GM10248 (cell line): ENCODE results near the gene ANTXRL.
"Not testable (repeated sequence)": the region's sequence is repeated elsewhere in the genome, so short reads cannot be mapped to it uniquely, and the experiment has no call there.

Experiments
- CTCF ChIA-PET: fragments of 300-600 bp; sonication (Branson Sonifier 250); formaldehyde crosslinking; extraction: SDS; loops from one replicate; lab custom pipeline; 2021; ENCODE audit warnings: antibody characterized with exemption; lab: Yijun Ruan, JAX
- POLR2A ChIA-PET: fragments of 350-650 bp; sonication (Branson Sonifier 250); formaldehyde crosslinking; extraction: SDS; loops from one replicate; lab custom pipeline; 2020; ENCODE audit warnings: antibody characterized with exemption; lab: Yijun Ruan, JAX
- DNase-seq: peaks from one replicate; pipeline ENCODE4 v3.0.0; 2012; ENCODE audit errors: extremely low spot score
- TF ChIP-seq, protein P1 (sequence below): IDR thresholded peaks from 2 replicates; pipeline ENCODE4 v1.5.1; 2012; ENCODE audit warnings: mild to moderate bottlenecking, low read depth; ENCODE audit errors: extremely low read depth, missing control alignments, control extremely low read depth

Gene ANTXRL

DNA sequence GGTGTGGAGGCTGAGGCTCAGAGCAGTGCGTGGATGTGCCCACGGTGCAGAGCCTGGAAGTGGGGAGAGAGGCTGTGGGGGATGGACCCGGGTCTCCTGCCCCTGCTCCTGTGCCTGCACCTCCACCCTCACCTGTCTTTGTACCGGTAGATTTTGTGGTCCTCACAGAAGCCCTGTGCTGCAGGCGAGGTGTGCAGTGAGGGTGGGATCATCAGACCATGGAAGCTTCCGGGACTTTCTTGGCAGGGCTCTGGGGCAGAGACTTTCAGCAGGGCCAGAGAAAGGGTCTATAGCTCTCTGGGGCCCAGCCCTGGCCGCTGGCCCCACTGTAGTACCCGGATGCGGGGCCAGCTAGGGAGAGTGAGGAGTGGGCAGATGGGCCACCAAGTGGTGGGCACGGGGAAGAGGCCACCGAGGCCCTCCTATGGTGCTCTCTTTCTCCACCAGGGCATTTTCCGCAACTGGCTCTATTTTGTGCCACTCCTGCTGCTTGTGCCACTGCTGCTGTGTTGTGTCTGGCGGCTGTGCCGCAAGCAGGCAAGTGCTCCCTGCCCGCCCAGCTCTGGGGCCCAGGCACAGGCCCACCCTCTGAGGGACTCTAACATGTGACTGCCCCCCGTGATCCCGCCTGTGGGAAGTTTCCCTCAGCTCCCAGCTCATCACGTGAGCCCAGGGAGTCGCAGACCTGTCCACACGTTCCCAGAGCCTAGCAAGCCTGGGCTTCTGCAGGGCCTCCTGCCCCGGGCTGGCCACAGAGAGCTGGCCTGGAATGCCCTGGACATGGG, 22.1 kb downstream of the ANTXRL start:
- CTCF ChIA-PET, result interaction anchor here (1.3 to 1.7 kb wide), 2 partner anchors 17 to 20 kb away, joined by 3 read pairs; no protein-coding TSS in a partner anchor
- no peak for DNase-seq
- TF ChIP-seq, protein P1, sequence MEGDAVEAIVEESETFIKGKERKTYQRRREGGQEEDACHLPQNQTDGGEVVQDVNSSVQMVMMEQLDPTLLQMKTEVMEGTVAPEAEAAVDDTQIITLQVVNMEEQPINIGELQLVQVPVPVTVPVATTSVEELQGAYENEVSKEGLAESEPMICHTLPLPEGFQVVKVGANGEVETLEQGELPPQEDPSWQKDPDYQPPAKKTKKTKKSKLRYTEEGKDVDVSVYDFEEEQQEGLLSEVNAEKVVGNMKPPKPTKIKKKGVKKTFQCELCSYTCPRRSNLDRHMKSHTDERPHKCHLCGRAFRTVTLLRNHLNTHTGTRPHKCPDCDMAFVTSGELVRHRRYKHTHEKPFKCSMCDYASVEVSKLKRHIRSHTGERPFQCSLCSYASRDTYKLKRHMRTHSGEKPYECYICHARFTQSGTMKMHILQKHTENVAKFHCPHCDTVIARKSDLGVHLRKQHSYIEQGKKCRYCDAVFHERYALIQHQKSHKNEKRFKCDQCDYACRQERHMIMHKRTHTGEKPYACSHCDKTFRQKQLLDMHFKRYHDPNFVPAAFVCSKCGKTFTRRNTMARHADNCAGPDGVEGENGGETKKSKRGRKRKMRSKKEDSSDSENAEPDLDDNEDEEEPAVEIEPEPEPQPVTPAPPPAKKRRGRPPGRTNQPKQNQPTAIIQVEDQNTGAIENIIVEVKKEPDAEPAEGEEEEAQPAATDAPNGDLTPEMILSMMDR, result no peak
- POLR2A ChIA-PET, result no interaction called here

DNA sequence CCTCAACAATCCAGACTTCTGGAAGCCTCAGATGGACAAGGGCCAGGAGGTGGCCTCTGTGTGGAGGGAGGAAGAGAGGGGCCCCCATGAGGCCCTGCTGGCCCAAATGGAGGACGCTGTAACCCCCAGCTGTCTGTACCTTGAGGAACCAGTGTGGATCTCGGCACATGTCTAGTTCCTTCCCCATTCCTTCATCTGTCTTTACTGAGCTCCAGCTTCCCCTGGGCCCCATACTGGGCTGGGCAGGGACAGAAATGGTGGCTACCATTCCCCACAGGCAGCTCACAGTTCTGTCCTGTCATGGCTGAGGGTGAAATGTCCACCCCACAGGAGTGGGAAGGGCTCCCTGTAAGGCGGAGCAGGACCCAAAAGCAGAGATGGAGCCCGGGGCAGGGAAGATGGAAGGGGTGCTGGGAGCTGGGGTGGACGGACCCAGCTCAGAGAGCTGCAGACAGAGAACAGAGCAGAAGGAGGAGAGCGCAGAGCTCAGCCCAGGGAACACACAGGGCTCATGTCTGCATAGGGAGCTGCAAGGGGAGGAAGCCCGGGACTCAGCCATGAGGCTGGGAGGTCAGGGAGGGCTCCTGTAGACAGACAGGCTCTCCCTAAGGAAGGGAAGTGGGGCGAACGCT, 22.8 kb downstream of the ANTXRL start:
- ChIA-PET CTCF (interaction anchor here (1.7 kb wide), 1 partner anchor 19 kb away, joined by 3 read pairs; no protein-coding TSS in a partner anchor), POLR2A (no interaction called here)
- TF ChIP-seq, protein P1, result no peak
- no peak for DNase-seq

DNA sequence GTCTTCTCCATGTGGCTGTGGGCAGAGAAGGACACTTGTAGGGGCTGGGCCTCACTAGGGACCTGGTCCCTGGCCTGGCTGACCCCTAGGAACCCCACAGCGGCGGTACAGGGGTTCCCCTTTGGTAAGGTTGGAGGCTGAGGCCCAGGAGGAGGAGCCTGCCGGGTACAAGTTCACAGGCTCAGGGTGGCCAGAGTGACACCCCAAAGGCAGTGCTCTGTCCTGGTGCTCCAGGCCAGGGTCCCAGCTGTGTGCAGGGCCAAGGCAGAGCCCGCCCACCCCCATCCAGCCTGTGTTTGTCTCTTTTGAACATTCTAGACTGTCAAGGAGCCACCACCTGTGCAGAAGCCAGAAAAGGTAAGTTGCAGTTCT, 23.3 kb downstream of the ANTXRL start:
- ChIA-PET CTCF (no interaction called here), POLR2A (no interaction called here)
- no peak for DNase-seq
- TF ChIP-seq, protein P1, result no peak

DNA sequence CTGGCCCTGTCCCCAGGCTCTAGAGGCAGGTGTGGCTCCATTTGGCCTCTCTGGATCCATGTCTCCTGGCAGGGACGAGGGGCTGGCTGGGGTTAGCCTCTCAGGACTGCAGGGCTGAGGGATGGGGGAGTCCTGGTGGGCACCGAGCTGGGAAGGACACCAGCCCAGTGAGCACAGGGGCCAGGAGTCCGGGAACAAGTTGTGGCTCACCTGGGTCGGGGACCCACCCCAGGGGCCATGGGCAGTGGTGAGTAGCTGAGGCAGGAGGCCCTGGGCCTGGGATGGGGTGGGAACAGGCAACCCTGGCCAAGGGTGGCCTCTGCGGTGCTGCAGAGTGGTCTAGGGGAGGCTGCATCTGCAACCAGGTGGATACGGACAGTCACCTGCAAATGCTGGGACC, 24.1 kb downstream of the ANTXRL start:
- TF ChIP-seq, protein P1, result no peak
- no peak for DNase-seq
- ChIA-PET CTCF (no interaction called here), POLR2A (no interaction called here)

DNA sequence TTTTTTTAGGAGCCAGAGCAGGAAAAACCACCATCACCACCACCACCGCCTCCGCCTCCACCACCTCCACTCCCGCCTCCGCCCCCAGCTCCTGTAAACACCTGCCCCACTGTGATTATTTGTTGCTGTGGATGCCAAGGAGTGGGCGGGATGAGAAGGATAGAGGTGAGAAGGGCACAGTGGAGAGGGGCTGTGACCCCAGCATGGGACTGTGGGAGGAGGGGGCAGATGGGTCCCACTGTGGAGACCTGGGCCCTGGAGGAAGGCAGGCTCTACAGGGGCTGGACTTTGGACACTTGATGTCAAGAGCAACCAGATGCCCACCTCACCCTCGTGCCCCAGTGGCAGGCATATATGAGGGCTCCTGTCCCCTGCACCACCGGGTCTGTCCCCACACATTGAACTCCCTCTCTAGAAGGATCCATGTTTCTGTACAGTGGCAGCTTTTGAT, 24.7 kb downstream of the ANTXRL start:
- no peak for DNase-seq
- ChIA-PET CTCF (no interaction called here), POLR2A (no interaction called here)
- TF ChIP-seq, protein P1, result no peak

DNA sequence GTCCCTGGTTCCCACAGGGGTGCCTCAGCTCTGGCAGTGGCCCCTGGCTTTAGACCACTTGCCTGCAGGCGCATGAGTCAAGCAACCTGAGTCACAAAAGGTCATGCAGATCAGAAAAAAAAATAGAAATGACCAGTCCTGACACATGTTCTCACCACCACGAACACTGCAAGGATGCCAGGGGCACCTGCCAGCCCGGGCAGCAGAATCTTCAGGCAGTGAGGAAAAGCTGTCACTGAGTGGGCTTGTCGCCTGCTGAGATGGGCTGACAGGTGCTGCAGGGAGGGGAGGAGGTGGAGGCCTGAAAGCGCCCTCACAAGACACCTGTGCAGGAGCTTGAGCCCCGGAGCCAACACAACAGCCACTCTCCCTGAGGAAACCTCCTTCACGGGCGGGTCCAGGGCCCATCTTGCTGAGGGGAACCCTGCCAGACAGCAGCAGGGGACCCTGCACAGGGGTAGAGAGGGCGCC, 25.2 kb downstream of the ANTXRL start:
- DNase-seq, POLR2A ChIA-PET, CTCF ChIA-PET: not testable (repeated sequence)

DNA sequence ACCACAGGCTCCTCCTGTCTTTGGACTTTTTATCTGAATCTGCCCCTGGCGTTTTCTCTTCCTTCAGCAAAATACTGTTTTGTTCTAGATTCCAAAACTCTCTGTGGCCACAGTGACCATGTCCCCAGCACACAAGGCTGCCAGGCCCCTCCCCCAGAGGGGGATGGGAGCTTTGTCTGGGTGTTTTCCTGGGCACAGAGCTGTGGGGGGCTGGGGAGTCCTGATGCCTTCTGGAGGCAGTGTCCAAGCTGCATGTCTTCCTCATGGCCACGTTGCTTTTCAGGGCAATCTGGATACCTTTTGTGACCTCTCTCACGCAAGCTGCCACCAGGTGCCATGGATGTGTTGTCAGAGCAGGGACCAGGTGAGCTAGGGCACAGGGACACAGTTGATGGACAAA, 26.2 kb downstream of the ANTXRL start:
- no peak for DNase-seq
- TF ChIP-seq, protein P1, result no peak
- CTCF ChIA-PET, result no interaction called here
- POLR2A ChIA-PET, result no interaction called here
